IMR-90 (cell line): ENCODE data around the gene PLAAT4. TPM values are rescaled to one million over a fixed set of nuclear protein-coding genes. Genes with fewer than 3 reads are reported as not detected.

Experiments used
- ATAC-seq: fragments of 200-7000 bp; cut with Tn5 transposase; 2 replicates; pipeline ENCODE4 v1.9.1; 2020; ENCODE audit warnings: low read depth, mild to moderate bottlenecking, moderate library complexity
- BruUV-seq: library from RNA; stranded (reverse); fragments of 400-500 nt; replicated peaks from 2 replicates; lab custom pipeline; 2021; lab: Mats Ljungman, UMichigan
- CTCF ChIA-PET: fragments of 300-600 bp; formaldehyde crosslinking; extraction: SDS; loops from one replicate; lab custom pipeline; 2021; ENCODE audit warnings: antibody characterized with exemption; lab: Yijun Ruan, JAX
- POLR2A ChIA-PET: fragments of 300-600 bp; sonication (Branson Sonifier 250); formaldehyde crosslinking; loops from one replicate; lab custom pipeline; 2022; ENCODE audit warnings: antibody characterized with exemption; ENCODE audit not compliant: unreplicated experiment; lab: Charles Lee
- DNase-seq: peaks from one replicate; pipeline ENCODE4 v3.0.0; 2013
- H2AFZ ChIP-seq: replicated peaks from 2 replicates; pipeline ENCODE3; 2013; ENCODE audit warnings: low read length, mild to moderate bottlenecking; ENCODE audit not compliant: poor library complexity
- H2AK5ac ChIP-seq: 2 replicates; pipeline ENCODE4 v1.6.1; 2013; ENCODE audit warnings: low read depth, low read length, inconsistent platforms
- H2AK9ac ChIP-seq: replicated peaks from 2 replicates; pipeline ENCODE3; 2013; ENCODE audit warnings: mild to moderate bottlenecking, low read depth, low read length, moderate library complexity; ENCODE audit not compliant: poor library complexity
- H2BK120ac ChIP-seq: 2 replicates; pipeline ENCODE4 v1.6.1; 2013; ENCODE audit warnings: low read depth, low read length, inconsistent platforms
- H2BK15ac ChIP-seq: 3 replicates; pipeline ENCODE4 v1.6.1; 2013; ENCODE audit warnings: low read depth, low read length, inconsistent platforms
- H2BK20ac ChIP-seq: 2 replicates; pipeline ENCODE4 v1.6.1; 2013; ENCODE audit warnings: low read depth, mild to moderate bottlenecking, inconsistent platforms, low read length, moderate library complexity
- H2BK5ac ChIP-seq: 2 replicates; pipeline ENCODE4 v1.6.1; 2013; ENCODE audit warnings: mild to moderate bottlenecking, low read depth, low read length, inconsistent platforms; ENCODE audit not compliant: poor library complexity, severe bottlenecking
- H3K14ac ChIP-seq: replicated peaks from 2 replicates; pipeline ENCODE4 v1.6.1; 2013; ENCODE audit warnings: low read depth, low read length, inconsistent platforms
- H3K18ac ChIP-seq: 2 replicates; pipeline ENCODE4 v1.6.1; 2013; ENCODE audit warnings: low read depth, low read length, control low read depth
- H3K23ac ChIP-seq: 2 replicates; pipeline ENCODE4 v1.6.1; 2013; ENCODE audit warnings: low read depth, low read length, inconsistent platforms
- H3K27ac ChIP-seq: 2 replicates; pipeline ENCODE4 v1.5.1; 2013; ENCODE audit warnings: mild to moderate bottlenecking, control low read depth, low read length; ENCODE audit not compliant: insufficient read depth
- H3K27me3 ChIP-seq: 2 replicates; pipeline ENCODE4 v1.6.1; 2013; ENCODE audit warnings: low read length; ENCODE audit not compliant: control insufficient read depth, insufficient read depth
- H3K36me3 ChIP-seq: 2 replicates; pipeline ENCODE4 v1.6.1; 2013; ENCODE audit warnings: low read length, mixed read lengths; ENCODE audit not compliant: control insufficient read depth, insufficient read depth
- H3K4ac ChIP-seq: 2 replicates; pipeline ENCODE4 v1.6.1; 2013; ENCODE audit warnings: low read depth, low read length, inconsistent platforms
- H3K4me1 ChIP-seq: 2 replicates; pipeline ENCODE4 v1.6.1; 2013; ENCODE audit warnings: low read length, mixed read lengths; ENCODE audit not compliant: control insufficient read depth, insufficient read depth
- H3K4me2 ChIP-seq: 2 replicates; pipeline ENCODE4 v1.6.1; 2013; ENCODE audit warnings: low read depth, mild to moderate bottlenecking, control low read depth, low read length, moderate library complexity
- H3K4me3 ChIP-seq: 2 replicates; pipeline ENCODE4 v1.5.1; 2013; ENCODE audit warnings: low read depth, mild to moderate bottlenecking, control low read depth, low read length, moderate library complexity; ENCODE audit not compliant: insufficient read depth
- H3K56ac ChIP-seq: 2 replicates; pipeline ENCODE4 v1.6.1; 2013; ENCODE audit warnings: low read length, inconsistent platforms; ENCODE audit not compliant: insufficient read depth; ENCODE audit errors: extremely low read depth
- H3K79me1 ChIP-seq, 2 experiments: 2 replicates each; pipeline ENCODE4 v1.6.1; 2013; ENCODE audit warnings: low read length in 2 of 2, inconsistent platforms in 1 of 2, low read depth in 1 of 2
- H3K9ac ChIP-seq: 2 replicates; pipeline ENCODE4 v1.6.1; 2013; ENCODE audit warnings: low read depth, low read length, control low read depth
- H3K9me1 ChIP-seq: 2 replicates; pipeline ENCODE4 v1.6.1; 2013; ENCODE audit warnings: low read length, inconsistent platforms; ENCODE audit not compliant: insufficient read depth
- H3K9me3 ChIP-seq: 2 replicates; pipeline ENCODE4 v1.6.1; 2013; ENCODE audit warnings: low read length; ENCODE audit not compliant: control insufficient read depth, insufficient read depth
- H4K20me1 ChIP-seq: 2 replicates; pipeline ENCODE4 v1.6.1; 2013; ENCODE audit warnings: low read length, inconsistent platforms; ENCODE audit not compliant: insufficient read depth
- H4K5ac ChIP-seq: 2 replicates; pipeline ENCODE4 v1.6.1; 2013; ENCODE audit warnings: mild to moderate bottlenecking, low read depth, low read length, control low read depth
- H4K8ac ChIP-seq, 2 experiments: 2 replicates each; pipeline ENCODE4 v1.6.1; 2013; ENCODE audit warnings: low read depth in 2 of 2, low read length in 2 of 2, control low read depth in 1 of 2, inconsistent platforms in 1 of 2
- H4K91ac ChIP-seq: 2 replicates; pipeline ENCODE4 v1.6.1; 2013; ENCODE audit warnings: low read depth, low read length, inconsistent platforms; ENCODE audit not compliant: insufficient read depth
- BHLHE40 ChIP-seq: fragments of 150-350 bp; IDR thresholded peaks from 2 replicates; pipeline ENCODE4 v1.6.1; 2016; ENCODE audit warnings: mild to moderate bottlenecking, low read depth, low read length
- CHD1 ChIP-seq: IDR thresholded peaks from 2 replicates; pipeline ENCODE4 v1.6.1; 2012; ENCODE audit warnings: low read depth, low read length, improper control_type of control experiment
- FOS ChIP-seq: fragments of 150-350 bp; IDR thresholded peaks from 2 replicates; pipeline ENCODE4 v1.6.1; 2016; ENCODE audit warnings: low read depth, low read length
- MAFK ChIP-seq: IDR thresholded peaks from 2 replicates; pipeline ENCODE4 v1.6.1; 2012; ENCODE audit warnings: low read depth, low read length, improper control_type of control experiment
- MAZ ChIP-seq: IDR thresholded peaks from 2 replicates; pipeline ENCODE4 v1.6.1; 2012; ENCODE audit warnings: low read depth, mild to moderate bottlenecking, low read length, improper control_type of control experiment, moderate library complexity, borderline replicate concordance
- MXI1 ChIP-seq: IDR thresholded peaks from 2 replicates; pipeline ENCODE4 v1.6.1; 2012; ENCODE audit warnings: low read depth, mild to moderate bottlenecking, low read length, moderate library complexity, borderline replicate concordance
- POLR2A ChIP-seq: IDR thresholded peaks from 2 replicates; pipeline ENCODE4 v1.6.1; 2012; ENCODE audit warnings: mild to moderate bottlenecking, low read depth, low read length
- RAD21 ChIP-seq: IDR thresholded peaks from 2 replicates; pipeline ENCODE4 v1.6.1; 2012; ENCODE audit warnings: low read length, improper control_type of control experiment
- RCOR1 ChIP-seq: IDR thresholded peaks from 2 replicates; pipeline ENCODE4 v1.6.1; 2012; ENCODE audit warnings: mild to moderate bottlenecking, low read length, improper control_type of control experiment; ENCODE audit not compliant: insufficient replicate concordance
- WGBS, 2 experiments: methylation state at CpG; one replicate each; pipeline versions ENCODE4 v1.1.5 to v1.1.7; 2013; ENCODE audit warnings: missing lambda C conversion rate in 2 of 2; ENCODE audit not compliant: insufficient read length in 1 of 2; ENCODE audit errors: extremely low coverage in 2 of 2; 5-methylcytosine and 5-hydroxymethylcytosine counted together
- dilution Hi-C: fragments of 300-500 bp; cut with HindIII; formaldehyde crosslinking; loops from one replicate; pipeline ENCODE4 v1.14.3; 2018; ENCODE audit warnings: low sequenced_read_pairs; ENCODE audit not compliant: unreplicated experiment
- in situ Hi-C: fragments of 300-500 bp; cut with MboI; formaldehyde crosslinking; loops from 3 replicates; pipeline ENCODE4 v1.14.3; 2019; ENCODE audit warnings: low sequenced_read_pairs, inconsistent platforms, mixed read lengths
- intact Hi-C: fragments of 100-400 bp; cut with micrococcal nuclease; formaldehyde crosslinking; loops from 2 replicates; pipeline ENCODE4 v1.10.0; 2022
- polyA plus RNA-seq, 3 experiments: library from polyadenylated mRNA; depleted of rRNA; stranded (reverse); fragments of >200 nt; gene quantifications; 2 replicates each; pipeline ENCODE4 v1.2.3, GENCODE V29; 2012; ENCODE audit warnings: low replicate concordance in 1 of 3
- total RNA-seq: library from RNA; depleted of rRNA; stranded (reverse); fragments of >200 nt; gene quantifications from 2 replicates; pipeline ENCODE4 v1.2.3, GENCODE V29; 2012
- TF ChIP-seq, protein P1 (sequence below): fragments of 150-350 bp; IDR thresholded peaks from 2 replicates; pipeline ENCODE4 v1.6.1; 2016; ENCODE audit warnings: low read depth, mild to moderate bottlenecking, low read length, moderate library complexity, borderline replicate concordance
- TF ChIP-seq, protein P2 (sequence below): fragments of 150-350 bp; IDR thresholded peaks from 2 replicates; pipeline ENCODE4 v1.6.1; 2017; ENCODE audit warnings: mild to moderate bottlenecking, antibody characterized with exemption, low read length, low read depth
- TF ChIP-seq, protein P3 (sequence below): conservative IDR thresholded peaks from 2 replicates; pipeline ENCODE4 v1.5.1; 2012; ENCODE audit warnings: mild to moderate bottlenecking, low read depth, low read length, improper control_type of control experiment

Gene PLAAT4
- total and polyA plus RNA-seq, 2 of the 4 experiments (the other 2 are of a cell fraction): 0.17 to 0.18 TPM

DNA sequence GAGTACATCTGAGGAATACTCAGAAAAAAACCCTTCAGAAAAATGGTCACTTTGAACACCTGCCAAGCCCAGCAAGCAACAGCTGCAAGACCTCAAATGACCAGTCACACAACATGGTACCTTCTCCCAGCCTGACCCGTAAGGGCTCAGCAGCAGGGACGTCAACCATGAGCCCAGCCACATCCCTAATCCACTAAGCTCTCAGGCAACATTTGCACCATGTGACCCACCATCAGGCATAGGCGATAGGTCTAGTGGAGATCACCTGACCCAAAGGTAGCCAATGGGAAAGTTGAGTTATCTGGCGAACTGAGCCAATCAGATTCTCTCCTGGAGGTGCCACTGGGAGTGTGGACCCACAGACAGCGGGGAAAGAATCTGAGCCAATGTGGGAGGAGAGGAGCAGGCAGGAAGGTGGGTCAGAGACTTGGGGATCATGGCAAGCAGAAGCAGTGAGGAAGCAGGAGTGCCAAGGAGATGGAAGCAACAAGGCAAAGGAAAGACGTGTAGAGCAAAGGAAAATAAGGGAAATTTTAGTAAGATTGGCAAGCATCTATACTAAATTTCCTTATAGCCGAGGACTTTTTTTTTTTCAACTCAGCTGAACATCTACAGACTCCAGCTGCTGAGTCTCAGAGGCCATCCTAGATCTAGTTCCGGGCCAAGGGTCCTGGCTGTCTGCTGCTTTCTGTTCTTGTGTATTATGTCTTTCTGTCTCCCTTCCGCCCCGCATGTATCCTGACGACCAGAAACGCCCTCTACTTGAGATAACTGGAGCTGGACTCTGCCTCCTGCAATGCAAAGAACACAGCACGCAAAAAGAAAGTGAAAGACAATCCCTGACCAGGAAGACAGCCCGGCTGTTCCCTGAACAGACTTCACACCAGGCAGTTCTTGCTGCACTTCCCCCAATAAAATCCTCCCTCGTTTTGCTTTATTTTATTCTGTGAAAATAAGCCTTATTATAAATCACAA lies 37.6 kb downstream of the PLAAT4 start:
- 57% methylated on average over 4 of the region's 15 CpGs; no CpG with 5 or more reads in 1 of the 2 experiments for WGBS, 2 experiments
- H4K8ac ChIP-seq: peak overlapping the region; percentile 95 to 96
- no peak for TF ChIP-seq MAZ
- TF ChIP-seq RAD21: no peak
- TF ChIP-seq, protein P1, sequence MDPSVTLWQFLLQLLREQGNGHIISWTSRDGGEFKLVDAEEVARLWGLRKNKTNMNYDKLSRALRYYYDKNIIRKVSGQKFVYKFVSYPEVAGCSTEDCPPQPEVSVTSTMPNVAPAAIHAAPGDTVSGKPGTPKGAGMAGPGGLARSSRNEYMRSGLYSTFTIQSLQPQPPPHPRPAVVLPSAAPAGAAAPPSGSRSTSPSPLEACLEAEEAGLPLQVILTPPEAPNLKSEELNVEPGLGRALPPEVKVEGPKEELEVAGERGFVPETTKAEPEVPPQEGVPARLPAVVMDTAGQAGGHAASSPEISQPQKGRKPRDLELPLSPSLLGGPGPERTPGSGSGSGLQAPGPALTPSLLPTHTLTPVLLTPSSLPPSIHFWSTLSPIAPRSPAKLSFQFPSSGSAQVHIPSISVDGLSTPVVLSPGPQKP: no peak
- TF ChIP-seq RCOR1: no peak
- TF ChIP-seq POLR2A: no peak
- TF ChIP-seq BHLHE40: no peak
- TF ChIP-seq CHD1: no peak
- TF ChIP-seq, protein P2, sequence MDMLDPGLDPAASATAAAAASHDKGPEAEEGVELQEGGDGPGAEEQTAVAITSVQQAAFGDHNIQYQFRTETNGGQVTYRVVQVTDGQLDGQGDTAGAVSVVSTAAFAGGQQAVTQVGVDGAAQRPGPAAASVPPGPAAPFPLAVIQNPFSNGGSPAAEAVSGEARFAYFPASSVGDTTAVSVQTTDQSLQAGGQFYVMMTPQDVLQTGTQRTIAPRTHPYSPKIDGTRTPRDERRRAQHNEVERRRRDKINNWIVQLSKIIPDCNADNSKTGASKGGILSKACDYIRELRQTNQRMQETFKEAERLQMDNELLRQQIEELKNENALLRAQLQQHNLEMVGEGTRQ: peak; percentile 68; the same call in 1 of the 2 replicates
- no peak; the same call in 1 of the 2 replicates for TF ChIP-seq MXI1
- no peak for TF ChIP-seq MAFK
- TF ChIP-seq, protein P3, sequence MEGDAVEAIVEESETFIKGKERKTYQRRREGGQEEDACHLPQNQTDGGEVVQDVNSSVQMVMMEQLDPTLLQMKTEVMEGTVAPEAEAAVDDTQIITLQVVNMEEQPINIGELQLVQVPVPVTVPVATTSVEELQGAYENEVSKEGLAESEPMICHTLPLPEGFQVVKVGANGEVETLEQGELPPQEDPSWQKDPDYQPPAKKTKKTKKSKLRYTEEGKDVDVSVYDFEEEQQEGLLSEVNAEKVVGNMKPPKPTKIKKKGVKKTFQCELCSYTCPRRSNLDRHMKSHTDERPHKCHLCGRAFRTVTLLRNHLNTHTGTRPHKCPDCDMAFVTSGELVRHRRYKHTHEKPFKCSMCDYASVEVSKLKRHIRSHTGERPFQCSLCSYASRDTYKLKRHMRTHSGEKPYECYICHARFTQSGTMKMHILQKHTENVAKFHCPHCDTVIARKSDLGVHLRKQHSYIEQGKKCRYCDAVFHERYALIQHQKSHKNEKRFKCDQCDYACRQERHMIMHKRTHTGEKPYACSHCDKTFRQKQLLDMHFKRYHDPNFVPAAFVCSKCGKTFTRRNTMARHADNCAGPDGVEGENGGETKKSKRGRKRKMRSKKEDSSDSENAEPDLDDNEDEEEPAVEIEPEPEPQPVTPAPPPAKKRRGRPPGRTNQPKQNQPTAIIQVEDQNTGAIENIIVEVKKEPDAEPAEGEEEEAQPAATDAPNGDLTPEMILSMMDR: peak; percentile 19; the same call in 1 of the 2 replicates
- no peak for TF ChIP-seq FOS
- peak overlapping the region; percentile 1 for H2BK5ac ChIP-seq
- H3K27ac ChIP-seq: peak overlapping the region; percentile 45; the same call in 1 of the 2 replicates
- peak overlapping the region; percentile 91 for H3K14ac ChIP-seq
- peak overlapping the region; percentile 58 for H3K18ac ChIP-seq
- in situ Hi-C loops (no loop called here), dilution Hi-C loops (no loop called here), intact Hi-C loops (no loop called here)
- H3K79me1 ChIP-seq: no peaks in the 10 kb centered on the region
- BruUV-seq: no TSS peak
- DNase-seq (peak; percentile 85), ATAC-seq (peak; percentile 99)
- H2BK20ac ChIP-seq: peak overlapping the region; percentile 30; the same call in 1 of the 2 replicates
- H4K5ac ChIP-seq: peak overlapping the region; percentile 76
- H4K20me1 ChIP-seq: no peaks in the 10 kb centered on the region
- H2BK15ac ChIP-seq: peak overlapping the region; percentile 64; the same call in 1 of the 3 replicates
- H2AFZ ChIP-seq: peak overlapping the region; percentile 87
- H3K4me2 ChIP-seq: peak overlapping the region; percentile 74
- H2AK9ac ChIP-seq: peak overlapping the region; percentile 71
- H3K27me3 ChIP-seq: no peaks in the 10 kb centered on the region
- peak overlapping the region; percentile 10; the same call in 1 of the 2 replicates for H3K9ac ChIP-seq
- H4K91ac ChIP-seq: peak overlapping the region; percentile 72
- CTCF ChIA-PET: interaction anchor here (0.7 kb wide), 1 partner anchor 19 kb away, joined by 3 read pairs; no protein-coding TSS in a partner anchor
- H3K9me3 ChIP-seq: no peaks in the 10 kb centered on the region
- no peaks in the 10 kb centered on the region for H3K36me3 ChIP-seq
- 0 out of 2 replicates have a peak overlapping the region, but pooled peaks have one; percentile 21 for H3K23ac ChIP-seq
- H2BK120ac ChIP-seq: peak overlapping the region; percentile 61; the same call in 1 of the 2 replicates
- H2AK5ac ChIP-seq: peak overlapping the region; percentile 73; the same call in 1 of the 2 replicates
- H3K4ac ChIP-seq: peak overlapping the region; percentile 85
- POLR2A ChIA-PET: no interaction called here
- peaks cover 8% of the 10 kb centered on the region for H3K9me1 ChIP-seq
- peak overlapping the region; percentile 21; the same call in 1 of the 2 replicates for H3K4me3 ChIP-seq
- peaks cover 8% of the 10 kb centered on the region for H3K4me1 ChIP-seq
- peak overlapping the region; percentile 44; the same call in 1 of the 2 replicates for H3K56ac ChIP-seq
